Hepatocyte (in vitro differentiated cells): ENCODE results near the gene RIMBP2.

ENCODE experiments used
- EZH2phosphoT487 ChIP-seq: fragments of 200-600 bp; sonication (generic); IDR thresholded peaks from one replicate; pipeline ENCODE4 v1.6.1; 2018; ENCODE audit warnings: antibody characterized with exemption, mild to moderate bottlenecking, low read depth, moderate library complexity; ENCODE audit not compliant: unreplicated experiment, severe bottlenecking
- TF ChIP-seq, protein P1 (sequence below): fragments of 200-600 bp; sonication (generic); IDR thresholded peaks from 2 replicates; pipeline ENCODE4 v1.5.1; 2016; ENCODE audit warnings: antibody characterized with exemption, mild to moderate bottlenecking; ENCODE audit not compliant: poor library complexity

DNA sequence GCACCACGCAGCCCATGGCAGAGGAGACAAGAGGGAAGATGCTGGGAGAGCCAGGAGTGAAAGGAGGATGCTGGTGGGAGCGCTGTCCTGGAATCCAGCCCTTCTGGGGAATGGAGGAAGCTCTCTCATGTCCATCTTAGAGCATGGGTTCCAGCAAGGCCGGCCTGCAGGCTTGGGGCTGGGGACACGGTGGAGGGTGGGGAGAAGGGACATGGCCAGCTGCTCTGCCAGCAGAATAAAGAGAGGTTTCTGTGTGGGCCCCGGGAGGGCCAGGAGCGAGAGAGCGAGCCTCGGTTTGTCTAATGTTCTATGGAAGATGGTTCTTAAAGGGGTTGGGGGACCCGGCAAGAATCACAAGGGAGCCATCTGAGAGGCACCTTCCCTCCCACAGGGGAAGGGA is 60.2 kb downstream of the RIMBP2 start:
- TF ChIP-seq, protein P1, sequence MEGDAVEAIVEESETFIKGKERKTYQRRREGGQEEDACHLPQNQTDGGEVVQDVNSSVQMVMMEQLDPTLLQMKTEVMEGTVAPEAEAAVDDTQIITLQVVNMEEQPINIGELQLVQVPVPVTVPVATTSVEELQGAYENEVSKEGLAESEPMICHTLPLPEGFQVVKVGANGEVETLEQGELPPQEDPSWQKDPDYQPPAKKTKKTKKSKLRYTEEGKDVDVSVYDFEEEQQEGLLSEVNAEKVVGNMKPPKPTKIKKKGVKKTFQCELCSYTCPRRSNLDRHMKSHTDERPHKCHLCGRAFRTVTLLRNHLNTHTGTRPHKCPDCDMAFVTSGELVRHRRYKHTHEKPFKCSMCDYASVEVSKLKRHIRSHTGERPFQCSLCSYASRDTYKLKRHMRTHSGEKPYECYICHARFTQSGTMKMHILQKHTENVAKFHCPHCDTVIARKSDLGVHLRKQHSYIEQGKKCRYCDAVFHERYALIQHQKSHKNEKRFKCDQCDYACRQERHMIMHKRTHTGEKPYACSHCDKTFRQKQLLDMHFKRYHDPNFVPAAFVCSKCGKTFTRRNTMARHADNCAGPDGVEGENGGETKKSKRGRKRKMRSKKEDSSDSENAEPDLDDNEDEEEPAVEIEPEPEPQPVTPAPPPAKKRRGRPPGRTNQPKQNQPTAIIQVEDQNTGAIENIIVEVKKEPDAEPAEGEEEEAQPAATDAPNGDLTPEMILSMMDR, result no peak
- no peak for TF ChIP-seq EZH2phosphoT487
